ENCODE results near the gene JAKMIP1.
"Not testable (repeated sequence)": the region's sequence is repeated elsewhere in the genome, so short reads cannot be mapped to it uniquely, and the experiment has no call there.

JAKMIP1 gene

GRCh38 chr4:6008766-6009385 is 191.5 kb downstream of the JAKMIP1 start:
- peaks cover 8% of the 10 kb centered on the region for H3K4me1 Mint-ChIP-seq
- no peaks in the 10 kb centered on the region for H3K9me3 Mint-ChIP-seq
- TF ChIP-seq, protein P1, sequence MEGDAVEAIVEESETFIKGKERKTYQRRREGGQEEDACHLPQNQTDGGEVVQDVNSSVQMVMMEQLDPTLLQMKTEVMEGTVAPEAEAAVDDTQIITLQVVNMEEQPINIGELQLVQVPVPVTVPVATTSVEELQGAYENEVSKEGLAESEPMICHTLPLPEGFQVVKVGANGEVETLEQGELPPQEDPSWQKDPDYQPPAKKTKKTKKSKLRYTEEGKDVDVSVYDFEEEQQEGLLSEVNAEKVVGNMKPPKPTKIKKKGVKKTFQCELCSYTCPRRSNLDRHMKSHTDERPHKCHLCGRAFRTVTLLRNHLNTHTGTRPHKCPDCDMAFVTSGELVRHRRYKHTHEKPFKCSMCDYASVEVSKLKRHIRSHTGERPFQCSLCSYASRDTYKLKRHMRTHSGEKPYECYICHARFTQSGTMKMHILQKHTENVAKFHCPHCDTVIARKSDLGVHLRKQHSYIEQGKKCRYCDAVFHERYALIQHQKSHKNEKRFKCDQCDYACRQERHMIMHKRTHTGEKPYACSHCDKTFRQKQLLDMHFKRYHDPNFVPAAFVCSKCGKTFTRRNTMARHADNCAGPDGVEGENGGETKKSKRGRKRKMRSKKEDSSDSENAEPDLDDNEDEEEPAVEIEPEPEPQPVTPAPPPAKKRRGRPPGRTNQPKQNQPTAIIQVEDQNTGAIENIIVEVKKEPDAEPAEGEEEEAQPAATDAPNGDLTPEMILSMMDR (IDR thresholded peaks at IDR 0.05) = no peak
- H3K27me3 Mint-ChIP-seq (ENCODE audit: low read depth, poor library complexity) = peaks cover 68% of the 10 kb centered on the region
- H3K4me3 Mint-ChIP-seq = no peak overlapping the region
- no peaks in the 10 kb centered on the region for H3K36me3 Mint-ChIP-seq (ENCODE audit: low read depth)
- DNase-seq = no peak
- no peak overlapping the region for H3K27ac Mint-ChIP-seq

GRCh38 chr4:6008092-6008551 is 192.2 kb downstream of the JAKMIP1 start:
- TF ChIP-seq, protein P1 (IDR thresholded peaks at IDR 0.05) = no peak
- Mint-ChIP-seq H3K9me3 (no peaks in the 10 kb centered on the region), H3K4me3 (no peak overlapping the region), H3K27ac (no peak overlapping the region), H3K27me3 (ENCODE audit: low read depth, poor library complexity) (peaks cover 68% of the 10 kb centered on the region), H3K36me3 (ENCODE audit: low read depth) (no peaks in the 10 kb centered on the region), H3K4me1 (peaks cover 8% of the 10 kb centered on the region)
- DNase-seq = peak; percentile 44

DNA sequence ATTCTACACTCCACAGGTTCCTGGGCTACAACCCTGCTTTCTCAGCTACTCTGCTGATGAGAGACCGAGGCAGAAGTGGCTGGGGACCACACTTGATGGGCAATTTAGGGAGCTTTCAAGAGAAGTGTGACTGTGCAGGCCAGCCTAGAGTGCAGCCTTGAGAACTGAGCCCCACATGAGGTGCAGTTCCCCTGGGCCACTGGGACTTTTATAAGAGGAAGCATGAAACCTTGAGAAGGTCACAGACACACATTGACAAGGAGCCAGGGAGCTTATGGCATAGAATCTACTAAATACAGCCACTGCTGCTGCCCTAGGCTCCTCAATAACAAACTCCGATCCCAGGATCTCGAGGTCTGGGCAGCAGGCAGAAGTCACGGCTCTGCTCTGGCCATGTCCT is 195.2 kb downstream of the JAKMIP1 start:
- H3K27me3 Mint-ChIP-seq (ENCODE audit: low read depth, poor library complexity) = peaks cover 69% of the 10 kb centered on the region
- TF ChIP-seq, protein P1 (IDR thresholded peaks at IDR 0.05) = no peak
- DNase-seq = no peak
- no peak overlapping the region for H3K27ac Mint-ChIP-seq
- no peak overlapping the region for H3K4me3 Mint-ChIP-seq
- H3K9me3 Mint-ChIP-seq = no peaks in the 10 kb centered on the region
- peaks cover 8% of the 10 kb centered on the region for H3K4me1 Mint-ChIP-seq
- H3K36me3 Mint-ChIP-seq (ENCODE audit: low read depth) = no peaks in the 10 kb centered on the region

DNA sequence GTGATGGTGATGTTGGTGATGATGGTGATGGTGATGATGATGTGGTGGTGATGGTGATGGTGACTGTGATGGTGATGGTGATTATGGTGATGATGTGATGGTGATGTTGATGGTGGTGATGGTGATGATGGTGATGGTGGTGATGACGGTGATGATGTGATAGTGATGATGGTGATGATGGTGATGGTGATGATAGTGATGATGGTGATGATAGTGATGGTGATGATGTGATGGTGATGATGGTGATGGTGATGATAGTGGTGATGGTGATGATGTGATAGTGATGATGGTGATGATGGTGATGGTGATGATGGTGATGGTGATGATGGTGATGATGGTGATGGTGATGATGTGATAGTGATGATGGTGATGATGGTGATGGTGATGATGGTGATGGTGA is 196.9 kb downstream of the JAKMIP1 start:
- peaks cover 69% of the 10 kb centered on the region for H3K27me3 Mint-ChIP-seq (ENCODE audit: low read depth, poor library complexity)
- H3K9me3 Mint-ChIP-seq; H3K27ac Mint-ChIP-seq; H3K4me1 Mint-ChIP-seq; H3K4me3 Mint-ChIP-seq; DNase-seq; H3K36me3 Mint-ChIP-seq (ENCODE audit: low read depth): not testable (repeated sequence)

GRCh38 chr4:6002926-6003325 is 197.4 kb downstream of the JAKMIP1 start:
- Mint-ChIP-seq H3K4me3 (no peak overlapping the region), H3K27me3 (ENCODE audit: low read depth, poor library complexity) (peaks cover 69% of the 10 kb centered on the region), H3K9me3 (no peaks in the 10 kb centered on the region), H3K4me1 (no peaks in the 10 kb centered on the region), H3K27ac (no peak overlapping the region), H3K36me3 (ENCODE audit: low read depth) (no peaks in the 10 kb centered on the region)
- TF ChIP-seq, protein P1 (IDR thresholded peaks at IDR 0.05) = no peak
- no peak for DNase-seq

DNA sequence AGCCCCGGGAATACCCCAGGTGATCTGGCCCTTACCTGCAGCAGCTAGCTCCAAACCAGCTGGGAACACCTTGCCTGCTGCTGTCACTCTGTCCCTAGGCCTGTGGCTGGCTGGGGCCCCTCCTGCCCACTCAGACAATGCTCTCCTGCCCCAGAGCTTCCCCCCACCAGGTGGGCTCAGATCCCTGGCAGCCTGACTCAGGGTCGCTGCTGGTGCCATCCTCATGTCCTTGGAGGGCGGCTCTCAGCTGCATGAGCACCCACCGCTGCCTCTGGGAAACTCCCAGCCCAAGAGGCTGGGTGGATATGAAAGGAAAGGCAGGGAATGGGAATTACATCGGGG is 197.9 kb downstream of the JAKMIP1 start:
- no peak overlapping the region for H3K27ac Mint-ChIP-seq
- H3K4me3 Mint-ChIP-seq = no peak overlapping the region
- no peaks in the 10 kb centered on the region for H3K4me1 Mint-ChIP-seq
- no peaks in the 10 kb centered on the region for H3K36me3 Mint-ChIP-seq (ENCODE audit: low read depth)
- no peaks in the 10 kb centered on the region for H3K9me3 Mint-ChIP-seq
- H3K27me3 Mint-ChIP-seq (ENCODE audit: low read depth, poor library complexity) = peaks cover 64% of the 10 kb centered on the region
- TF ChIP-seq, protein P1 (IDR thresholded peaks at IDR 0.05) = no peak
- DNase-seq = no peak
